Pancreas (tissue), 10 donors: Measurements from ENCODE around the gene GLMP. TPM values are rescaled to one million over a fixed set of nuclear protein-coding genes. Genes with fewer than 3 reads are reported as not detected.
A peak's percentile ranks its signal among the peaks of the same experiment; 100 is the strongest.

Experiments
- ATAC-seq, 4 donors: fragments of 200-7000 bp; cut with Tn5 transposase; one replicate each; pipeline versions ENCODE4 v1.8.0 to v1.9.1; 2020; ENCODE audit warnings: mild to moderate bottlenecking in 4 of 4, moderate library complexity in 4 of 4
- DNase-seq, 6 donors: peaks; one replicate each; pipeline ENCODE4 v3.0.0-alpha.2; 2020
- FAIRE-seq: peaks from 2 replicates; lab custom pipeline; 2012; peaks lifted over from hg19 to GRCh38; lab: Jason Lieb, UNC
- H3K27ac ChIP-seq, 4 donors: fragments of 200-600 bp; sonication (generic); 1 replicate in 3 of 4; 2 replicates in 1 of 4; pipeline versions ENCODE4 v1.5.0 to v1.8.0; 2020
- H3K27me3 ChIP-seq, 4 donors: fragments of 200-600 bp; one replicate each; pipeline ENCODE4 v1.8.0; 2021
- H3K36me3 ChIP-seq, 3 donors: fragments of 200-600 bp; sonication (generic) in 1 of 3; one replicate each; pipeline versions ENCODE4 v1.5.0 to v1.8.0; 2020 to 2021
- H3K4me1 ChIP-seq, 3 donors: fragments of 200-600 bp; one replicate each; pipeline ENCODE4 v1.8.0; 2021
- H3K4me3 ChIP-seq, 4 donors: fragments of 200-600 bp; sonication (generic) in 2 of 4; one replicate each; pipeline versions ENCODE4 v1.5.0 to v1.8.0; 2020 to 2021
- H3K9me3 ChIP-seq, 4 donors: fragments of 200-600 bp; one replicate each; pipeline ENCODE4 v1.8.0; 2021
- CTCF ChIP-seq, 4 donors: fragments of 200-600 bp; sonication (generic) in 3 of 4; IDR thresholded peaks; one replicate each; pipeline versions ENCODE4 v1.5.0 to v1.8.0; 2021; ENCODE audit warnings: antibody characterized with exemption in 4 of 4
- WGBS, 2 donors: extraction: QIAGEN DNeasy Blood & Tissue Kit; methylation state at CpG; one replicate each; pipeline ENCODE4 v1.1.7; 2013; 5-methylcytosine and 5-hydroxymethylcytosine counted together
- intact Hi-C, 3 donors: fragments of 100-400 bp; cut with DNase I; formaldehyde crosslinking; loops; one replicate each; pipeline versions ENCODE4 v1.11.1 to v1.14.2; 2022
- polyA plus RNA-seq, 2 donors: library from polyadenylated mRNA; stranded (reverse); fragments of 200-250 nt; gene quantifications; one replicate each; pipeline ENCODE4 v1.2.3, GENCODE V29; 2013
- total RNA-seq, 6 donors: library from RNA; stranded (reverse); fragmentation: NEBNext Ultra II Directional in 4 of 6; extraction: Animal tissue kit (Norgen Biotek cat#: 25700) in 4 of 6; gene quantifications; one replicate each; pipeline versions ENCODE4 v1.2.1 to v1.2.4, GENCODE V29; 2021 to 2023
- donor health status: healthy with polysubstance abuse.
- donor health status: DM: no; HTN: no; CAD: no; lungs with moderate emphysema.
- donor health status: DM: no; HTN: no; CAD: no.
- donor health status: control.
- donor health status: control.
- donor health status: Bipolar disorder and iron deficiency.
- donor health status: DM: yes; HTN: yes; CAD: no.
- donor health status: DM: no; HTN: no; CAD: no.
- donor health status: DM: no; HTN: no; CAD: no.
- donor health status: DM: yes; HTN: yes; CAD: no.

Gene GLMP, protein sequence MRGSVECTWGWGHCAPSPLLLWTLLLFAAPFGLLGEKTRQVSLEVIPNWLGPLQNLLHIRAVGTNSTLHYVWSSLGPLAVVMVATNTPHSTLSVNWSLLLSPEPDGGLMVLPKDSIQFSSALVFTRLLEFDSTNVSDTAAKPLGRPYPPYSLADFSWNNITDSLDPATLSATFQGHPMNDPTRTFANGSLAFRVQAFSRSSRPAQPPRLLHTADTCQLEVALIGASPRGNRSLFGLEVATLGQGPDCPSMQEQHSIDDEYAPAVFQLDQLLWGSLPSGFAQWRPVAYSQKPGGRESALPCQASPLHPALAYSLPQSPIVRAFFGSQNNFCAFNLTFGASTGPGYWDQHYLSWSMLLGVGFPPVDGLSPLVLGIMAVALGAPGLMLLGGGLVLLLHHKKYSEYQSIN
- total RNA-seq, result 10 to 100 TPM; 11.1 to 29.6 (median 18.1) TPM
- polyA plus RNA-seq, result 10 to 100 TPM; 31.3 to 32.5 TPM

DNA sequence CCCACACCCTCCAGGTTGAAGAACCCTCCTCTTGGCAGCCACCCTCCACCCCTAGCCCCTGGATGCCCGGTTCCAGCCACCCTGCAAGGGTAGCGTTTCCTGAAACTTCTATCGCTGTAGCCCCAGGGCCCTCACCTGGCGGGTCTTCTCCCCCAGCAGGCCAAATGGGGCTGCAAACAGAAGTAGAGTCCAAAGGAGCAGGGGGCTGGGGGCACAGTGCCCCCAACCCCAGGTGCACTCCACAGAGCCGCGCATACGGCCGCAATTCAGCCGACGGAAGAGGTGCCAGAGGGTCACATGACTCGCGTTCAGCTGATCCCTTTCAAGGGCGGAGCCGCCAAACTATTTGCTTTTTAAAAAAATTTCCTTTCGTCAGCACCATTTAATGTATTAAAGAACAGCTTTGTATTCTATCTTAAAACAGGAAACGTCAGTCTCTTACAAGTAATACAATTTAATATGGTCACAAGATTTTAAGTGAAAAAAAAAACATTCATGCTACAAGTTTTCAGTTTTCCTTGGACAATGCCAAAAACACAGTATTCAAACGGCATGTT, at the start of gene GLMP:
TSS of gene GLMP (minus strand) at position 289 of the 557 bp plus-strand sequence. CDS start at position 255, 34 bp downstream.
- peak; percentile 69 for FAIRE-seq
- peak; percentile 46 to 80 (median 68) for ATAC-seq
- Histone ChIP-seq H3K27me3 (no peaks in the 10 kb centered on the region), H3K4me3 (peak within 1 kb of the TSS; percentile 51 to 81 (median 71)), H3K9me3 (no peaks in the 10 kb centered on the region), H3K27ac (peak within 1 kb of the TSS in 1 of 4 donors; percentile 4), H3K36me3 (no peaks in the 10 kb centered on the region), H3K4me1 (peaks cover 0 to 4% (median 3%) of the 10 kb centered on the region in 3 donors)
- no peak for TF ChIP-seq CTCF (IDR thresholded peaks at IDR 0.05)
- DNase-seq, result peak; percentile 51 to 81 (median 71)
- WGBS, 2 donors, result 0 to 1% methylated on average over 17 of the region's 17 CpGs
- intact Hi-C loops, result no loop called here

DNA sequence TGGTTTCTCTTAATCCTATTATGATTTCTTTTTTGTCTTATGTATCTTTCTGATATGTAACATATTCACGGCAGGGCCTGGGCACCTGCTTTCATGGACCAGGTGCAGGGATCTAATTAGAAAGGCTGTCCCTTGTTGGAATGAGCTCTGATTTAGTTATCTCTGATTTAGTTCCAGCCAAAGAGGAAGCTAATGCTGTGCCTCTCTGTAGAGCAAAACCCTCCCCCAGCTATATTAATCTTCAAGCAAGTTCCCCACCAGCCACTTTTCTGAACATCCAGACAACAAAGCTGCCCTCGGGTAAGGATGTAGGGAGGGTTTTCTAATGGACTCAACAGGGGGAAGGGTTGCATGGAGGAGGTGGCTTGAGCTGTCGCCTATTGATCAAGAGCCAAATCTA, 48.9 kb upstream of the GLMP start:
- FAIRE-seq (no peak), DNase-seq (no peak), ATAC-seq (no peak)
- Histone ChIP-seq H3K4me3 (no peak overlapping the region), H3K36me3 (no peaks in the 10 kb centered on the region), H3K4me1 (no peaks in the 10 kb centered on the region), H3K27me3 (no peaks in the 10 kb centered on the region), H3K9me3 (no peaks in the 10 kb centered on the region), H3K27ac (no peak overlapping the region)
- no peak for TF ChIP-seq CTCF (IDR thresholded peaks at IDR 0.05)
- 54 to 63% methylated on average over 3 of the region's 3 CpGs for WGBS, 2 donors
- intact Hi-C loops, result no loop called here

GRCh38 chr1:156342166-156342955, 46.9 kb upstream of the GLMP start:
- DNase-seq (no peak), FAIRE-seq (no peak), ATAC-seq (no peak)
- Histone ChIP-seq H3K36me3 (no peaks in the 10 kb centered on the region), H3K4me1 (no peaks in the 10 kb centered on the region), H3K27me3 (no peaks in the 10 kb centered on the region), H3K27ac (no peak overlapping the region), H3K9me3 (no peaks in the 10 kb centered on the region), H3K4me3 (no peak overlapping the region)
- intact Hi-C loops, result no loop called here
- 87 to 92% methylated on average over 1 of the region's 1 CpG for WGBS, 2 donors
- TF ChIP-seq CTCF (IDR thresholded peaks at IDR 0.05), result no peak

DNA sequence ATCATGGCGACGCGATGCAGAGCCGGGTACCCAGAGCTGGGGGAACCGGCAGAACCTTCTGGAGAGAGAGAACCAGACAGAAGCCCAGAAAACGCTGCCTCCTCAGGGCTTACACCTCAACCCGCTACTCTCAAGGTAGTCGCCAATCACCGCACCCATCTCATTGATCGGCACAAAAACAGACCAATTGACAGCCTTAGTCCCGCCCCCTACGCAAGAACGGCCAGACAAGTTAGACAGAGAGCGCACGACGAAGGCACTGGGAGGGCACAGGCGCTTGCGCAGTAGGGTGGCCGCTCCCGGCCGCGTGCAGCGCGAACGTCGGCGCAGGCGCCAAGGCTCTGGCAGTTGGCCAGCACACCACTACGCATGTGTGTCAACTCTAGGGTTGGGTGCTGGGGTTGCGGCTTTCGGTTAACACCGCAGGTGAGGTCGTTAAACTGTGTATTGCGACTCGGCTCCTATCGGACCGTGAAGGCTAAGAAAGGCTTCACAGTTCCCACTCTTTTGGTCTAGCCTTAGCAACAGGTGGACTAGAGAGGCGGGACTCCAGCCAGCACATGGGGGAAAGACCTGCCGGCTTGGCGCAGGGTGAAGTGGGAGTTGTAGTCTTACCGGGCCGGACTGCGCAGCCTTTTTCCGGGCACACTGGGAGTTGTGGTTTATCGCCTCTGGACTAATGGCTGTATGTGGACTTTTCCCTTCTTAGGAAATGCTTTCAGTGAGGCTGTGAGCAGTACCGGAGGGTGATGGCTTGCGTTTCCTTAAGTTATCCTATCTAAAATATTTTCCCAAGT, 42.9 kb upstream of the GLMP start, which contains the start of the genes CCT3 and TSACC:
TSS of gene CCT3 (minus strand) at position 113 of the 797 bp plus-strand sequence. CDS start at position 5, 108 bp downstream.
TSS of gene TSACC (plus strand) at position 347 of the 797 bp plus-strand sequence. CDS start 1,232 bp downstream, outside the sequence.
- TF ChIP-seq CTCF (IDR thresholded peaks at IDR 0.05), result no peak
- FAIRE-seq (peak; percentile 90), ATAC-seq (peak; percentile 94 to 97 (median 95)), DNase-seq (peak; percentile 99 to 100 (median 100))
- Histone ChIP-seq H3K4me1 (peaks cover 15 to 18% (median 17%) of the 10 kb centered on the region in 3 donors), H3K4me3 (peak within 1 kb of the TSS; percentile 59 to 89 (median 88)), H3K9me3 (no peaks in the 10 kb centered on the region), H3K36me3 (peaks cover 0 to 11% (median 0%) of the 10 kb centered on the region in 3 donors), H3K27ac (peak within 1 kb of the TSS; percentile 62 to 83 (median 66)), H3K27me3 (no peaks in the 10 kb centered on the region)
- intact Hi-C loops, result no loop called here
- WGBS, 2 donors, result 0% methylated on average over 47 of the region's 47 CpGs
